Testis (tissue), 3 donors: ENCODE results near the gene PIP4K2A. TPM values are rescaled to one million over a fixed set of nuclear protein-coding genes. Genes with fewer than 3 reads are reported as not detected.

Experiments
- DNase-seq: peaks from one replicate; pipeline ENCODE4 v3.0.0-alpha.2; 2019
- H3K27ac ChIP-seq, 2 donors: fragments of 200-600 bp; sonication (generic); one replicate each; pipeline ENCODE4 v1.5.1; 2019
- H3K27me3 ChIP-seq: fragments of 200-600 bp; sonication (generic); one replicate; pipeline ENCODE4 v1.5.1; 2019
- H3K36me3 ChIP-seq: fragments of 200-600 bp; sonication (generic); one replicate; pipeline ENCODE4 v1.5.1; 2017; ENCODE audit warnings: low read depth; ENCODE audit errors: missing control alignments
- H3K4me1 ChIP-seq: fragments of 200-600 bp; sonication (generic); one replicate; pipeline ENCODE4 v1.5.1; 2019
- H3K4me3 ChIP-seq, 2 donors: fragments of 200-600 bp; sonication (generic); one replicate each; pipeline ENCODE4 v1.5.1; 2017 to 2019
- H3K9me3 ChIP-seq: fragments of 200-600 bp; sonication (generic); one replicate; pipeline ENCODE4 v1.5.1; 2017
- CTCF ChIP-seq, 3 experiments: fragments of 450-650 bp in 2 of 3; fragments of 200-600 bp in 1 of 3; sonication (generic) in 1 of 3; IDR thresholded peaks; one replicate each; pipeline ENCODE4 v1.5.1; 2016 to 2019; ENCODE audit warnings: antibody characterized with exemption in 3 of 3, mild to moderate bottlenecking in 2 of 3, moderate library complexity in 1 of 3
- POLR2A ChIP-seq: fragments of 450-650 bp; IDR thresholded peaks from one replicate; pipeline ENCODE4 v1.6.1; 2017; ENCODE audit warnings: antibody characterized with exemption, mild to moderate bottlenecking, moderate library complexity
- WGBS, 2 donors: methylation state at CpG; one replicate each; pipeline ENCODE4 v1.1.5; 2018; 5-methylcytosine and 5-hydroxymethylcytosine counted together
- intact Hi-C: fragments of 100-400 bp; cut with DNase I; formaldehyde crosslinking; loops from one replicate; pipeline ENCODE4 v1.15.1; 2023; ENCODE audit warnings: low total_unique reads
- polyA plus RNA-seq: library from polyadenylated mRNA; stranded (reverse); fragments of 350-450 nt; fragmentation: Illumina TruSeq; extraction: RNeasy Lipid Tissue Mini Kit (QIAGEN cat#74804); gene quantifications from one replicate; pipeline ENCODE4 v1.2.3, GENCODE V29; 2014; ENCODE audit warnings: low read depth, low replicate concordance; ENCODE audit not compliant: insufficient read depth
- total RNA-seq, 2 donors: library from RNA; depleted of rRNA; stranded (reverse); fragments of >200 nt; gene quantifications; one replicate each; pipeline ENCODE4 v1.2.3, GENCODE V29; 2016

PIP4K2A gene
- total and polyA plus RNA-seq, 3 donors from 2014 or later = 12.6 to 26.0 (median 15.8) TPM

DNA sequence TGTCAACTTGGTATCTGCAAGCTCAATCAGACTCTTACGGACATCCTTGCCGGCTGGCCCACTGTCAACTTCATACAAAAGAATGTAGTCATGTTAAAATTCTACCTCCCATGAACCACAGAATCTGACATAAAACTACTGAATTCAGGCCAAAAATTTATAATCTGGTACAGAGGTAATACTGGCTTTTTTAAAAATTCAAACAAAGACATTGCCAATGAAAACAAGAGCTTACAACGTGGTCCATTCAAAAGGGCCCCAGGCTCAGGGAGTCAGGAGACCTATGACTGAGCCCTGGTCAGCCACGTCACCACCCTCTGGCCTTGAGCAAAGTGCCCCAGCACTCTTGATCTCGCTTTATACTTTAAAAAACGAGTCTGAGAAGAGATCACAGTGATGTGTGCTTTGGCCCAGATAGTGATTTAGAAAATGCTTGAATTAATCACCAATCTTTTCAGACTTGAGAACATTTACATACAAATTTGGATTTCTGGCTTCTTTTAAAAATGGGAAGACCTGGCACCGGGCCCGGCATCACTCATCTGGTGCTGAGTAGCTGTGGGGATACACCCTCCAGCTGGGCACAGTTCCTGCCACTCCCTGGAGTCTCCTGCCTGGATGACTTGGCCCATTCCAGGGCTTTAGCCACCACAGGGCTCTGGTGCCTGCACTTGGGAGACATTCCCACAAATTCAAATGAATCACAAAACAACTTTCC lies 94.1 kb downstream of the PIP4K2A start:
- no peak overlapping the region for H3K4me3 ChIP-seq
- peaks cover 18% of the 10 kb centered on the region for H3K4me1 ChIP-seq
- DNase-seq = no peak
- no peaks in the 10 kb centered on the region for H3K36me3 ChIP-seq
- no peaks in the 10 kb centered on the region for H3K9me3 ChIP-seq
- TF ChIP-seq CTCF (IDR thresholded peaks at IDR 0.05) (no peak), POLR2A (no peak)
- intact Hi-C loops = no loop called here
- 45 to 58% methylated on average over 8 of the region's 8 CpGs for WGBS, 2 donors
- no peaks in the 10 kb centered on the region for H3K27me3 ChIP-seq
- H3K27ac ChIP-seq = peak overlapping the region in 1 of 2 donors; percentile 21

- Histone ChIP-seq H3K27me3 (no peaks in the 10 kb centered on the region), H3K4me3 (no peak overlapping the region), H3K4me1 (peaks cover 16% of the 10 kb centered on the region), H3K27ac (no peak overlapping the region), H3K9me3 (no peaks in the 10 kb centered on the region), H3K36me3 (no peaks in the 10 kb centered on the region)
- DNase-seq = no peak
- intact Hi-C loops = no loop called here
- 64 to 65% methylated on average over 2 of the region's 2 CpGs for WGBS, 2 donors
- TF ChIP-seq POLR2A = no peak
- TF ChIP-seq CTCF (IDR thresholded peaks at IDR 0.05) = no peak
These were observed 95.3 kb downstream of the PIP4K2A start for GRCh38 chr10:22619101-22619500.

DNA sequence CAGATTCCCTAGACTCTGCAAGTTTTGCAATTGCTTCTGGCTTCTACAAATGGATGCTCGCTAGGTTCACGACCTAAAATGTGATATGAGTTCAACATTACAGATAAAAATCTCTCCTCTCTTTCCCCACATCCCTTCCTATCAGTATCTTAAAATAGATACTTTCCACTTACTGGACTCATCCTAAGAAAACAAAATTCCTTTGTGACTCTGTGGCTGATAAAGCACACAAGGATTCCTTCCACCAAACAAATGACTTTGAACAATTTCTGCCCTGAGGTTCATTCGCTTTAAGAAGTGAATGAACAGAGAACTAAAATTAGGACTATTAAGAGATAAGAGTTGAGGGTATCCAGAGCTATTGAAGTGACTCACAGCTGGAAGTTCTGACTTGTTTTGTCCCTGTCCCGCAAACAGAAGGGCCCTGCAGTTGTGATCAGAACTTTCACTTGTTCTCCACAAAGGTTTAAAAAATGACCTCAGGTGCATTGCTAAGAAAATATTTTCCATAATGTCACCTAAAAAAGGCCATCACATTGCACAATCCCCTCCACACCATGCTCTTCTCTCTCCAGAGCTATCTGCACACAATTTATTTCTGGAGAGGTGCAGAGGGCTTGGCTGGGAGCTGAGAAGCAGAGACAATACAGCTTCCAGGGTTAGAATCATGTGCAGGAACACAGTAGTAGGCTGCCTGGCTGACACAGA lies 96.1 kb downstream of the PIP4K2A start:
- H3K4me3 ChIP-seq = no peak overlapping the region
- WGBS, 2 donors = 42 to 45% methylated on average over 4 of the region's 4 CpGs
- no peaks in the 10 kb centered on the region for H3K36me3 ChIP-seq
- no peak for DNase-seq
- no peak overlapping the region for H3K27ac ChIP-seq
- peaks cover 14% of the 10 kb centered on the region for H3K4me1 ChIP-seq
- no peaks in the 10 kb centered on the region for H3K27me3 ChIP-seq
- intact Hi-C loops = no loop called here
- no peaks in the 10 kb centered on the region for H3K9me3 ChIP-seq
- TF ChIP-seq CTCF (IDR thresholded peaks at IDR 0.05) (no peak), POLR2A (no peak)

DNA sequence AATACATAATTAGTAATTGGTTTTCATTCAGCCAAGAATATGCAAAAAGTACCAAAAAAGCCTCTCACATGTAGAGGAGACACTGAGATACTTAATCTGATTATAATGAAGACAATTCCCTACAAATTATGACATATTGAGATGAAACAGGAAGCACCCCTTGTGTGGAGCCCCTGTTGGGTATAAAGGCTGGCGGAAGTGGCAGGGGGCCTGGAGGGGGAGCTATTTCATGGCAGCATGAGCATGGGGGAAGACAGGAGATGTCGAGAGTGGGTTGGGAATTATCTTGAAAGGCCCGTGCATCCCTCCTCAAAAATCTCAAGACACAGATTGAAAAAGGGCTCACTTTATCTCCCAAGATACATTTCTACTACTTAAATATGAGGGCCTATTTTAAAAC lies 96.9 kb downstream of the PIP4K2A start:
- Histone ChIP-seq H3K36me3 (no peaks in the 10 kb centered on the region), H3K27me3 (no peaks in the 10 kb centered on the region), H3K9me3 (no peaks in the 10 kb centered on the region), H3K27ac (no peak overlapping the region), H3K4me3 (no peak overlapping the region), H3K4me1 (peaks cover 14% of the 10 kb centered on the region)
- no peak for DNase-seq
- intact Hi-C loops = no loop called here
- 85 to 87% methylated on average over 3 of the region's 3 CpGs for WGBS, 2 donors
- TF ChIP-seq CTCF (IDR thresholded peaks at IDR 0.05) (no peak), POLR2A (no peak)
